ENCODE results near the gene GPR161. TPM values are rescaled to one million over a fixed set of nuclear protein-coding genes. Genes with fewer than 3 reads are reported as not detected.

Gene GPR161
- total and polyA plus RNA-seq, 2 experiments from 2014 or later, result 7.9 to 11.6 TPM

DNA sequence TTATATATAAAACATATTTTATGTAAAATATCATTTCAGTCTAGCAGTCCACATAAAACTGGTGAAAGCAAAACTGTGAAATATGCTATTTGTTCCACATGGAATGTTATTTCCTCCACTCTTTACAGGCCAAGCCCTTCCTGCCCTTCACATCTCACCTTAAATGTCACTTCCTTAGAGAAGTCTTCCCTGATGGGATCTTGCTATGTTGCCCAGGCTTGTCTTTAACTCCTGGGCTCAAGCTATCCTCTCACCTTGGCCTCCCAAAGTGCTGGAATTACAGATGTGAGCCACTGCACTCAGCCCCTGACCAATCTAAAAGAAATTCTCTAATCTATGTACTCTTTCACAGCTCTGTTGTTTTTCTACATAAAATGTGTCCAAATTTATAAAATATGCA lies 2.3 kb upstream of the GPR161 start:
- no peaks in the 10 kb centered on the region for H3K9me2 ChIP-seq (ENCODE audit: insufficient read depth)
- no peak overlapping the region for H3K27ac ChIP-seq (ENCODE audit: low read depth)
- H3K4me3 Mint-ChIP-seq, result no peak overlapping the region
- no peaks in the 10 kb centered on the region; the same call in 2 of the 3 replicates for H3K9me3 Mint-ChIP-seq
- H3K4me1 ChIP-seq (ENCODE audit: insufficient read depth), result peaks cover 15% of the 10 kb centered on the region
- no peak overlapping the region for H3K4me2 ChIP-seq
- H3K79me2 ChIP-seq (replicated peaks; ENCODE audit: insufficient read depth), result 0 out of 2 replicates have a peak, but pooled peaks cover 7% of the 10 kb centered on the region
- TF ChIP-seq, protein P1, sequence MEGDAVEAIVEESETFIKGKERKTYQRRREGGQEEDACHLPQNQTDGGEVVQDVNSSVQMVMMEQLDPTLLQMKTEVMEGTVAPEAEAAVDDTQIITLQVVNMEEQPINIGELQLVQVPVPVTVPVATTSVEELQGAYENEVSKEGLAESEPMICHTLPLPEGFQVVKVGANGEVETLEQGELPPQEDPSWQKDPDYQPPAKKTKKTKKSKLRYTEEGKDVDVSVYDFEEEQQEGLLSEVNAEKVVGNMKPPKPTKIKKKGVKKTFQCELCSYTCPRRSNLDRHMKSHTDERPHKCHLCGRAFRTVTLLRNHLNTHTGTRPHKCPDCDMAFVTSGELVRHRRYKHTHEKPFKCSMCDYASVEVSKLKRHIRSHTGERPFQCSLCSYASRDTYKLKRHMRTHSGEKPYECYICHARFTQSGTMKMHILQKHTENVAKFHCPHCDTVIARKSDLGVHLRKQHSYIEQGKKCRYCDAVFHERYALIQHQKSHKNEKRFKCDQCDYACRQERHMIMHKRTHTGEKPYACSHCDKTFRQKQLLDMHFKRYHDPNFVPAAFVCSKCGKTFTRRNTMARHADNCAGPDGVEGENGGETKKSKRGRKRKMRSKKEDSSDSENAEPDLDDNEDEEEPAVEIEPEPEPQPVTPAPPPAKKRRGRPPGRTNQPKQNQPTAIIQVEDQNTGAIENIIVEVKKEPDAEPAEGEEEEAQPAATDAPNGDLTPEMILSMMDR (conservative IDR thresholded peaks at IDR 0.05; ENCODE audit: low read depth in 2 of 2), result no peak
- TF ChIP-seq JUNB (IDR thresholded peaks at IDR 0.05; ENCODE audit: unreplicated experiment), result no peak
- TF ChIP-seq, protein P2, sequence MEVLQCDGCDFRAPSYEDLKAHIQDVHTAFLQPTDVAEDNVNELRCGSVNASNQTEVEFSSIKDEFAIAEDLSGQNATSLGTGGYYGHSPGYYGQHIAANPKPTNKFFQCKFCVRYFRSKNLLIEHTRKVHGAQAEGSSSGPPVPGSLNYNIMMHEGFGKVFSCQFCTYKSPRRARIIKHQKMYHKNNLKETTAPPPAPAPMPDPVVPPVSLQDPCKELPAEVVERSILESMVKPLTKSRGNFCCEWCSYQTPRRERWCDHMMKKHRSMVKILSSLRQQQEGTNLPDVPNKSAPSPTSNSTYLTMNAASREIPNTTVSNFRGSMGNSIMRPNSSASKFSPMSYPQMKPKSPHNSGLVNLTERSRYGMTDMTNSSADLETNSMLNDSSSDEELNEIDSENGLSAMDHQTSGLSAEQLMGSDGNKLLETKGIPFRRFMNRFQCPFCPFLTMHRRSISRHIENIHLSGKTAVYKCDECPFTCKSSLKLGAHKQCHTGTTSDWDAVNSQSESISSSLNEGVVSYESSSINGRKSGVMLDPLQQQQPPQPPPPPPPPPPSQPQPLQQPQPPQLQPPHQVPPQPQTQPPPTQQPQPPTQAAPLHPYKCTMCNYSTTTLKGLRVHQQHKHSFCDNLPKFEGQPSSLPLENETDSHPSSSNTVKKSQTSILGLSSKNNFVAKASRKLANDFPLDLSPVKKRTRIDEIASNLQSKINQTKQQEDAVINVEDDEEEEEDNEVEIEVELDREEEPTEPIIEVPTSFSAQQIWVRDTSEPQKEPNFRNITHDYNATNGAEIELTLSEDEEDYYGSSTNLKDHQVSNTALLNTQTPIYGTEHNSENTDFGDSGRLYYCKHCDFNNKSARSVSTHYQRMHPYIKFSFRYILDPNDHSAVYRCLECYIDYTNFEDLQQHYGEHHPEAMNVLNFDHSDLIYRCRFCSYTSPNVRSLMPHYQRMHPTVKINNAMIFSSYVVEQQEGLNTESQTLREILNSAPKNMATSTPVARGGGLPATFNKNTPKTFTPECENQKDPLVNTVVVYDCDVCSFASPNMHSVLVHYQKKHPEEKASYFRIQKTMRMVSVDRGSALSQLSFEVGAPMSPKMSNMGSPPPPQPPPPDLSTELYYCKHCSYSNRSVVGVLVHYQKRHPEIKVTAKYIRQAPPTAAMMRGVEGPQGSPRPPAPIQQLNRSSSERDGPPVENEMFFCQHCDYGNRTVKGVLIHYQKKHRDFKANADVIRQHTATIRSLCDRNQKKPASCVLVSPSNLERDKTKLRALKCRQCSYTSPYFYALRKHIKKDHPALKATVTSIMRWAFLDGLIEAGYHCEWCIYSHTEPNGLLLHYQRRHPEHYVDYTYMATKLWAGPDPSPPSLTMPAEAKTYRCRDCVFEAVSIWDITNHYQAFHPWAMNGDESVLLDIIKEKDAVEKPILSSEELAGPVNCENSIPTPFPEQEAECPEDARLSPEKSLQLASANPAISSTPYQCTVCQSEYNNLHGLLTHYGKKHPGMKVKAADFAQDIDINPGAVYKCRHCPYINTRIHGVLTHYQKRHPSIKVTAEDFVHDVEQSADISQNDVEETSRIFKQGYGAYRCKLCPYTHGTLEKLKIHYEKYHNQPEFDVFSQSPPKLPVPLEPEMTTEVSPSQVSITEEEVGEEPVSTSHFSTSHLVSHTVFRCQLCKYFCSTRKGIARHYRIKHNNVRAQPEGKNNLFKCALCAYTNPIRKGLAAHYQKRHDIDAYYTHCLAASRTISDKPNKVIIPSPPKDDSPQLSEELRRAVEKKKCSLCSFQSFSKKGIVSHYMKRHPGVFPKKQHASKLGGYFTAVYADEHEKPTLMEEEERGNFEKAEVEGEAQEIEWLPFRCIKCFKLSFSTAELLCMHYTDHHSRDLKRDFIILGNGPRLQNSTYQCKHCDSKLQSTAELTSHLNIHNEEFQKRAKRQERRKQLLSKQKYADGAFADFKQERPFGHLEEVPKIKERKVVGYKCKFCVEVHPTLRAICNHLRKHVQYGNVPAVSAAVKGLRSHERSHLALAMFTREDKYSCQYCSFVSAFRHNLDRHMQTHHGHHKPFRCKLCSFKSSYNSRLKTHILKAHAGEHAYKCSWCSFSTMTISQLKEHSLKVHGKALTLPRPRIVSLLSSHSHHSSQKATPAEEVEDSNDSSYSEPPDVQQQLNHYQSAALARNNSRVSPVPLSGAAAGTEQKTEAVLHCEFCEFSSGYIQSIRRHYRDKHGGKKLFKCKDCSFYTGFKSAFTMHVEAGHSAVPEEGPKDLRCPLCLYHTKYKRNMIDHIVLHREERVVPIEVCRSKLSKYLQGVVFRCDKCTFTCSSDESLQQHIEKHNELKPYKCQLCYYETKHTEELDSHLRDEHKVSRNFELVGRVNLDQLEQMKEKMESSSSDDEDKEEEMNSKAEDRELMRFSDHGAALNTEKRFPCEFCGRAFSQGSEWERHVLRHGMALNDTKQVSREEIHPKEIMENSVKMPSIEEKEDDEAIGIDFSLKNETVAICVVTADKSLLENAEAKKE (CRISPR knock-in tag; IDR thresholded peaks at IDR 0.05), result no peak
- TF ChIP-seq POLR2AphosphoS5 (IDR thresholded peaks at IDR 0.05; ENCODE audit: low read depth), result no peak
- no peak for TF ChIP-seq EZH2phosphoT487 (IDR thresholded peaks at IDR 0.05; ENCODE audit: unreplicated experiment)
- TF ChIP-seq ZNF331 (CRISPR knock-in tag; IDR thresholded peaks at IDR 0.05; ENCODE audit: low read depth), result no peak
- TF ChIP-seq, protein P3, sequence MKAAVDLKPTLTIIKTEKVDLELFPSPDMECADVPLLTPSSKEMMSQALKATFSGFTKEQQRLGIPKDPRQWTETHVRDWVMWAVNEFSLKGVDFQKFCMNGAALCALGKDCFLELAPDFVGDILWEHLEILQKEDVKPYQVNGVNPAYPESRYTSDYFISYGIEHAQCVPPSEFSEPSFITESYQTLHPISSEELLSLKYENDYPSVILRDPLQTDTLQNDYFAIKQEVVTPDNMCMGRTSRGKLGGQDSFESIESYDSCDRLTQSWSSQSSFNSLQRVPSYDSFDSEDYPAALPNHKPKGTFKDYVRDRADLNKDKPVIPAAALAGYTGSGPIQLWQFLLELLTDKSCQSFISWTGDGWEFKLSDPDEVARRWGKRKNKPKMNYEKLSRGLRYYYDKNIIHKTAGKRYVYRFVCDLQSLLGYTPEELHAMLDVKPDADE (IDR thresholded peaks at IDR 0.05), result no peak
- no peak for TF ChIP-seq EZH2 (IDR thresholded peaks at IDR 0.05; ENCODE audit: low read depth, unreplicated experiment)
- TF ChIP-seq NANOG (IDR thresholded peaks at IDR 0.05; ENCODE audit: borderline replicate concordance), result no peak
- TF ChIP-seq, protein P4, sequence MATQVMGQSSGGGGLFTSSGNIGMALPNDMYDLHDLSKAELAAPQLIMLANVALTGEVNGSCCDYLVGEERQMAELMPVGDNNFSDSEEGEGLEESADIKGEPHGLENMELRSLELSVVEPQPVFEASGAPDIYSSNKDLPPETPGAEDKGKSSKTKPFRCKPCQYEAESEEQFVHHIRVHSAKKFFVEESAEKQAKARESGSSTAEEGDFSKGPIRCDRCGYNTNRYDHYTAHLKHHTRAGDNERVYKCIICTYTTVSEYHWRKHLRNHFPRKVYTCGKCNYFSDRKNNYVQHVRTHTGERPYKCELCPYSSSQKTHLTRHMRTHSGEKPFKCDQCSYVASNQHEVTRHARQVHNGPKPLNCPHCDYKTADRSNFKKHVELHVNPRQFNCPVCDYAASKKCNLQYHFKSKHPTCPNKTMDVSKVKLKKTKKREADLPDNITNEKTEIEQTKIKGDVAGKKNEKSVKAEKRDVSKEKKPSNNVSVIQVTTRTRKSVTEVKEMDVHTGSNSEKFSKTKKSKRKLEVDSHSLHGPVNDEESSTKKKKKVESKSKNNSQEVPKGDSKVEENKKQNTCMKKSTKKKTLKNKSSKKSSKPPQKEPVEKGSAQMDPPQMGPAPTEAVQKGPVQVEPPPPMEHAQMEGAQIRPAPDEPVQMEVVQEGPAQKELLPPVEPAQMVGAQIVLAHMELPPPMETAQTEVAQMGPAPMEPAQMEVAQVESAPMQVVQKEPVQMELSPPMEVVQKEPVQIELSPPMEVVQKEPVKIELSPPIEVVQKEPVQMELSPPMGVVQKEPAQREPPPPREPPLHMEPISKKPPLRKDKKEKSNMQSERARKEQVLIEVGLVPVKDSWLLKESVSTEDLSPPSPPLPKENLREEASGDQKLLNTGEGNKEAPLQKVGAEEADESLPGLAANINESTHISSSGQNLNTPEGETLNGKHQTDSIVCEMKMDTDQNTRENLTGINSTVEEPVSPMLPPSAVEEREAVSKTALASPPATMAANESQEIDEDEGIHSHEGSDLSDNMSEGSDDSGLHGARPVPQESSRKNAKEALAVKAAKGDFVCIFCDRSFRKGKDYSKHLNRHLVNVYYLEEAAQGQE (IDR thresholded peaks at IDR 0.05; ENCODE audit: unreplicated experiment), result no peak
- no peak for TF ChIP-seq STAT1 (IDR thresholded peaks at IDR 0.05; ENCODE audit: unreplicated experiment)
- TF ChIP-seq ZNF114 (CRISPR knock-in tag; IDR thresholded peaks at IDR 0.05), result no peak
- no peak for TF ChIP-seq CREB1 (CRISPR knock-in tag; IDR thresholded peaks at IDR 0.05; ENCODE audit: low read depth)
- H2AFZ ChIP-seq, result no peak overlapping the region
- H3K36me3 Mint-ChIP-seq (ENCODE audit: low read depth), result peaks cover 4% of the 10 kb centered on the region; the same call in 1 of the 3 replicates
- H3K4me1 Mint-ChIP-seq, result peaks cover 21% of the 10 kb centered on the region; the same call in 2 of the 3 replicates
- no peak for DNase-seq (ENCODE audit: low spot score)
- H3K27ac Mint-ChIP-seq, result no peak overlapping the region
- no peaks in the 10 kb centered on the region for H3K36me3 ChIP-seq (ENCODE audit: insufficient read depth)
- H3K4me3 ChIP-seq, result no peak overlapping the region
- H3K27me3 Mint-ChIP-seq (ENCODE audit: insufficient read depth, low read depth, poor library complexity), result peaks cover 17% of the 10 kb centered on the region
- peaks cover 33% of the 10 kb centered on the region for H3K27me3 ChIP-seq (ENCODE audit: insufficient read depth)
- ATAC-seq, result no peak
- H3F3A ChIP-seq (replicated peaks; ENCODE audit: low read depth), result no peaks in the 10 kb centered on the region
- 0 out of 2 replicates have a peak, but pooled peaks cover 4% of the 10 kb centered on the region for H4K20me1 ChIP-seq (replicated peaks; ENCODE audit: insufficient read depth)
